OCI-LY7 (cell line): Measurements from ENCODE around the gene TSPAN9. TPM values are rescaled to one million over a fixed set of nuclear protein-coding genes. Genes with fewer than 3 reads are reported as not detected.

Source experiments
- BruUV-seq: library from RNA; stranded (reverse); fragments of 400-500 nt; replicated peaks from 2 replicates; lab custom pipeline; 2021; lab: Mats Ljungman, UMichigan
- CTCF ChIA-PET: fragments of 300-600 bp; sonication (Branson Sonifier 250); formaldehyde crosslinking; loops from one replicate; lab custom pipeline; 2022; ENCODE audit warnings: antibody characterized with exemption; ENCODE audit not compliant: unreplicated experiment; lab: Charles Lee
- POLR2A ChIA-PET: fragments of 300-600 bp; sonication (Branson Sonifier 250); formaldehyde crosslinking; loops from one replicate; lab custom pipeline; 2022; ENCODE audit warnings: antibody characterized with exemption; lab: Charles Lee
- DNase-seq: peaks from one replicate; pipeline ENCODE4 v3.0.0-alpha.2; 2015; ENCODE audit warnings: low spot score
- H2AFZ ChIP-seq: fragments of 200-600 bp; sonication (generic), shearing (Covaris generic); 2 replicates; pipeline ENCODE4 v1.6.1; 2014; ENCODE audit warnings: mild to moderate bottlenecking, antibody characterized with exemption, low read length, moderate library complexity
- H3K27ac ChIP-seq: fragments of 200-600 bp; sonication (generic); 2 replicates; pipeline ENCODE4 v1.5.1; 2014; ENCODE audit warnings: mixed run types, low read depth, mild to moderate bottlenecking, moderate library complexity, low read length, inconsistent platforms; ENCODE audit not compliant: poor library complexity, severe bottlenecking
- H3K36me3 ChIP-seq: fragments of 200-600 bp; sonication (generic); 2 replicates; pipeline ENCODE4 v1.6.1; 2014; ENCODE audit warnings: mild to moderate bottlenecking, antibody characterized with exemption, low read length, moderate library complexity, mixed read lengths; ENCODE audit not compliant: insufficient read depth
- H3K4me1 ChIP-seq: fragments of 200-600 bp; sonication (generic); 2 replicates; pipeline ENCODE4 v1.5.1; 2014; ENCODE audit warnings: mild to moderate bottlenecking, low read length; ENCODE audit not compliant: insufficient read depth, poor library complexity, severe bottlenecking
- H3K4me2 ChIP-seq: fragments of 200-600 bp; sonication (generic); 2 replicates; pipeline ENCODE4 v1.6.1; 2014; ENCODE audit warnings: mild to moderate bottlenecking, low read length
- H3K4me3 ChIP-seq: fragments of 200-600 bp; sonication (generic); 2 replicates; pipeline ENCODE4 v1.5.1; 2014; ENCODE audit warnings: mild to moderate bottlenecking, low read depth, low read length; ENCODE audit not compliant: poor library complexity, severe bottlenecking
- H3K79me2 ChIP-seq: fragments of 200-600 bp; sonication (generic); 2 replicates; pipeline ENCODE4 v1.6.1; 2016; ENCODE audit warnings: low read depth, mild to moderate bottlenecking, low read length, moderate library complexity, mixed read lengths; ENCODE audit not compliant: insufficient read depth
- H3K9me2 ChIP-seq: fragments of 200-600 bp; sonication (generic); 2 replicates; pipeline ENCODE4 v1.6.1; 2016; ENCODE audit warnings: mild to moderate bottlenecking, low read length, mixed read lengths; ENCODE audit not compliant: insufficient read depth
- H3K9me3 ChIP-seq: fragments of 200-600 bp; sonication (generic); 2 replicates; pipeline ENCODE4 v1.6.1; 2014; ENCODE audit warnings: mild to moderate bottlenecking, mixed run types, low read length, mixed read lengths
- H4K20me1 ChIP-seq: fragments of 200-600 bp; sonication (generic); 2 replicates; pipeline ENCODE4 v1.6.1; 2014; ENCODE audit warnings: mild to moderate bottlenecking, antibody characterized with exemption, low read length, moderate library complexity, mixed read lengths; ENCODE audit not compliant: insufficient read depth
- EZH2phosphoT487 ChIP-seq: fragments of 200-600 bp; sonication (generic); IDR thresholded peaks from 2 replicates; pipeline ENCODE4 v1.6.1; 2018; ENCODE audit warnings: low read depth, borderline replicate concordance, mild to moderate bottlenecking, mixed run types, antibody characterized with exemption, low read length, moderate library complexity, mixed read lengths
- intact Hi-C: fragments of 100-400 bp; cut with micrococcal nuclease; formaldehyde crosslinking; loops from one replicate; pipeline ENCODE4 v1.10.0; 2022; ENCODE audit not compliant: unreplicated experiment
- total RNA-seq, 2 experiments: library from RNA; depleted of rRNA in 1 of 2; stranded (reverse); fragments of >200 nt in 1 of 2; shearing (Covaris generic) in 1 of 2; gene quantifications; 2 replicates each; pipeline ENCODE4 v1.2.3, GENCODE V29; 2014 to 2022
- TF ChIP-seq, protein P1 (sequence below): fragments of 200-600 bp; sonication (generic); conservative IDR thresholded peaks from 2 replicates; pipeline ENCODE4 v1.5.1; 2014; ENCODE audit warnings: mild to moderate bottlenecking, antibody characterized with exemption, low read length, moderate library complexity, mixed read lengths

The TSPAN9 gene
- total RNA-seq, 2 experiments from 2014 or later: 0.50 to 0.74 TPM

DNA sequence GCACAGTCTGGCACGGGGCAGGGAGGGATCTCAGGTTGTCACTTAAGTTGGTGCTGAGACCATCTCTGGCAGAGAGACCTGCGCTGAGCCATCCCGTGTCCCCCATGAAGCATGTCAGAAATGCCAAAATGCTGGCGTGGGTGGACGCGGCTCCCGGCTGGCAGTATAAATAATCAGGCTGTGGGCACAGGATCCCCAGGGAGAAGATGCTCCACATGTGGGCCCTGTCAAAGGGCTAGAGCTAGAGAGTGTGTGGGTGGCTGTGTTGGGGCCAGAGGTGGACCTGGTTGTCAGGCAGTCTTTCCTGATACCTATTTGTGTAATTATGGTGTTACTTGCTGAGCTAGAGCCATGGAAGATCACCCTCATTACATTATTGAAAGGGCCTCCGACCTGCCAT is 189.5 kb downstream of the TSPAN9 start:
- Histone ChIP-seq H2AFZ (no peak overlapping the region), H3K9me2 (no peaks in the 10 kb centered on the region), H3K36me3 (no peaks in the 10 kb centered on the region), H3K4me1 (no peaks in the 10 kb centered on the region), H3K27ac (no peak overlapping the region), H3K4me3 (no peak overlapping the region), H3K79me2 (no peaks in the 10 kb centered on the region), H3K4me2 (no peak overlapping the region), H4K20me1 (no peaks in the 10 kb centered on the region), H3K9me3 (no peaks in the 10 kb centered on the region)
- POLR2A ChIA-PET: no interaction called here
- TF ChIP-seq, protein P1, sequence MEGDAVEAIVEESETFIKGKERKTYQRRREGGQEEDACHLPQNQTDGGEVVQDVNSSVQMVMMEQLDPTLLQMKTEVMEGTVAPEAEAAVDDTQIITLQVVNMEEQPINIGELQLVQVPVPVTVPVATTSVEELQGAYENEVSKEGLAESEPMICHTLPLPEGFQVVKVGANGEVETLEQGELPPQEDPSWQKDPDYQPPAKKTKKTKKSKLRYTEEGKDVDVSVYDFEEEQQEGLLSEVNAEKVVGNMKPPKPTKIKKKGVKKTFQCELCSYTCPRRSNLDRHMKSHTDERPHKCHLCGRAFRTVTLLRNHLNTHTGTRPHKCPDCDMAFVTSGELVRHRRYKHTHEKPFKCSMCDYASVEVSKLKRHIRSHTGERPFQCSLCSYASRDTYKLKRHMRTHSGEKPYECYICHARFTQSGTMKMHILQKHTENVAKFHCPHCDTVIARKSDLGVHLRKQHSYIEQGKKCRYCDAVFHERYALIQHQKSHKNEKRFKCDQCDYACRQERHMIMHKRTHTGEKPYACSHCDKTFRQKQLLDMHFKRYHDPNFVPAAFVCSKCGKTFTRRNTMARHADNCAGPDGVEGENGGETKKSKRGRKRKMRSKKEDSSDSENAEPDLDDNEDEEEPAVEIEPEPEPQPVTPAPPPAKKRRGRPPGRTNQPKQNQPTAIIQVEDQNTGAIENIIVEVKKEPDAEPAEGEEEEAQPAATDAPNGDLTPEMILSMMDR: no peak
- TF ChIP-seq EZH2phosphoT487: no peak
- no peak for DNase-seq
- intact Hi-C loops: no loop called here
- no TSS peak for BruUV-seq
- CTCF ChIA-PET: no interaction called here

DNA sequence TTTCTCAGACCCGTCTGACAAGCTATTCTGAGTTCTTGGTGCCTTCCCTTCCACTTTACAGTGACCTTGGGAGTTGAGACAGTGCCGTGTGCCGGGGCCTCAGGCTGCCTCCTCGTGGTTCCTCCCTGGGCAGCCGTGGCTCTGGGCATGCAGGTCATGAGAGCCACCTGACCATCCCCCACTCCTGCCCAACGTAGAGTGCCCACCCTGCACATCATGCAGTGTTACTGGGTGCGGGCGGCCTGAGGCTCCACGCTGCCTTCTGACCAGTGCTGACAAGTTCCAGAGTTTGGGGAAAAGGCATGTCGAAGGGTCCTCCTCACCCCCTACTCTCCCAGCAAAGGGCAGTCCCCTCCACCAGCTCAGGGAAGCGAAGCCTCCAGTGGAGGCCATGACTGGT is 190.5 kb downstream of the TSPAN9 start:
- ChIA-PET CTCF (no interaction called here), POLR2A (no interaction called here)
- TF ChIP-seq, protein P1: no peak
- no peak for TF ChIP-seq EZH2phosphoT487
- H3K9me3 ChIP-seq: no peaks in the 10 kb centered on the region
- H3K36me3 ChIP-seq: no peaks in the 10 kb centered on the region
- no TSS peak for BruUV-seq
- no peaks in the 10 kb centered on the region for H4K20me1 ChIP-seq
- H3K4me2 ChIP-seq: no peak overlapping the region
- no peak overlapping the region for H3K27ac ChIP-seq
- intact Hi-C loops: no loop called here
- no peak for DNase-seq
- H3K4me1 ChIP-seq: no peaks in the 10 kb centered on the region
- no peak overlapping the region for H3K4me3 ChIP-seq
- H3K9me2 ChIP-seq: no peaks in the 10 kb centered on the region
- H3K79me2 ChIP-seq: no peaks in the 10 kb centered on the region
- no peak overlapping the region for H2AFZ ChIP-seq

DNA sequence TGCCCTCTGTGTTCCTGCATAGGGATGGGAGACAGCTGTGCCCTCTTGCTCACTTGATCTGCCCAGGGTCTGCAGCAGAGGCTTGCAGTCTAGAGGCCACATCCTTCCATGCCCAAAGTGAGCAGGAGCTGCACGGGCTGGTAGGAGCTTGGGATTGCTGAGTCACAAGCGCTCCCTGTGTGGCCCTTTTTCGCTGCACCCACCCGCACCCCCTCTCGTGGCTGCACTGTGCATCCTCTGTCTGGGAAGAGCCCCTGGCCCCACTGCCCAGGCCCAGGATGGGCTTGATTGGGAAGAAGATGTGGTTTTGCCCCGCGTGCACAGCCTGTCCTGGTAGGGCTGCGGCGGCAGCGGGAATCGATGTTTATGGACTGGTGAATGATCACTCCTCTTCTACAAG is 192.4 kb downstream of the TSPAN9 start:
- DNase-seq: no peak
- no peak overlapping the region for H3K4me2 ChIP-seq
- no peak for TF ChIP-seq EZH2phosphoT487
- TF ChIP-seq, protein P1: no peak
- no peak overlapping the region for H3K27ac ChIP-seq
- BruUV-seq: no TSS peak
- no peaks in the 10 kb centered on the region for H3K79me2 ChIP-seq
- no peaks in the 10 kb centered on the region for H4K20me1 ChIP-seq
- no peak overlapping the region for H3K4me3 ChIP-seq
- no peaks in the 10 kb centered on the region for H3K36me3 ChIP-seq
- H3K9me2 ChIP-seq: no peaks in the 10 kb centered on the region
- no peak overlapping the region for H2AFZ ChIP-seq
- H3K4me1 ChIP-seq: no peaks in the 10 kb centered on the region
- ChIA-PET POLR2A (no interaction called here), CTCF (no interaction called here)
- H3K9me3 ChIP-seq: no peaks in the 10 kb centered on the region
- intact Hi-C loops: no loop called here
